AG10803 (cell line): ENCODE measurements around the gene ADGRA1.
"Not testable (repeated sequence)": the region's sequence is repeated elsewhere in the genome, so short reads cannot be mapped to it uniquely, and the experiment has no call there.

Experiments used
- DNase-seq: peaks from one replicate; pipeline ENCODE4 v3.0.0; 2010; ENCODE audit warnings: low read depth
- H3K4me3 ChIP-seq: 2 replicates; pipeline ENCODE4 v1.5.1; 2011; ENCODE audit warnings: mild to moderate bottlenecking, low read length, control low read depth
- CTCF ChIP-seq: conservative IDR thresholded peaks from 2 replicates; pipeline ENCODE4 v1.5.1; 2011; ENCODE audit warnings: mild to moderate bottlenecking, low read length, control low read depth, inconsistent platforms

Gene ADGRA1

GRCh38 chr10:133173860-133174640 is 86.3 kb downstream of the ADGRA1 start:
- H3K4me3 ChIP-seq, result no peak overlapping the region
- no peak for TF ChIP-seq CTCF
- no peak for DNase-seq

- H3K4me3 ChIP-seq, result no peak overlapping the region
- TF ChIP-seq CTCF, result no peak
- DNase-seq, result no peak
Measured at GRCh38 chr10:133174689-133175263, 87.1 kb downstream of the ADGRA1 start.

- not testable (repeated sequence) for H3K4me3 ChIP-seq, DNase-seq
Measured at GRCh38 chr10:133175624-133176023, 87.9 kb downstream of the ADGRA1 start.

GRCh38 chr10:133176546-133176945 is 88.8 kb downstream of the ADGRA1 start:
- no peak for DNase-seq
- no peak for TF ChIP-seq CTCF

GRCh38 chr10:133177380-133178157 is 89.8 kb downstream of the ADGRA1 start:
- no peak overlapping the region for H3K4me3 ChIP-seq
- no peak for TF ChIP-seq CTCF
- no peak for DNase-seq

More at GRCh38 chr10:133176546-133176945, 88.8 kb downstream of the ADGRA1 start:
- H3K4me3 ChIP-seq, result no peak overlapping the region

GRCh38 chr10:133178357-133179127 is 90.8 kb downstream of the ADGRA1 start:
- H3K4me3 ChIP-seq, result no peak overlapping the region
- no peak for TF ChIP-seq CTCF
- DNase-seq, result no peak

GRCh38 chr10:133179128-133179520 is 91.4 kb downstream of the ADGRA1 start:
- H3K4me3 ChIP-seq, result no peak overlapping the region
- no peak for DNase-seq
- no peak for TF ChIP-seq CTCF
